Testis (tissue), 2 donors: ENCODE measurements around the gene SEPTIN5.

Source experiments
- CTCF ChIP-seq, 3 experiments: fragments of 450-650 bp in 2 of 3; fragments of 200-600 bp in 1 of 3; sonication (generic) in 1 of 3; IDR thresholded peaks; one replicate each; pipeline ENCODE4 v1.5.1; 2016 to 2019; ENCODE audit warnings: antibody characterized with exemption in 3 of 3, mild to moderate bottlenecking in 2 of 3, moderate library complexity in 1 of 3
- POLR2A ChIP-seq: fragments of 450-650 bp; IDR thresholded peaks from one replicate; pipeline ENCODE4 v1.6.1; 2017; ENCODE audit warnings: antibody characterized with exemption, mild to moderate bottlenecking, moderate library complexity

- TF ChIP-seq CTCF (IDR thresholded peaks at IDR 0.05), result no peak
- TF ChIP-seq POLR2A, result no peak
Observed at GRCh38 chr22:19727310-19728150, 13.2 kb downstream of the SEPTIN5 start.
